Measurements from ENCODE around the gene BOC.

Gene BOC

GRCh38 chr3:113283306-113283705 is 71.9 kb downstream of the BOC start:
- DNase-seq (ENCODE audit: low read depth in 4 of 4, low spot score in 1 of 4), result no peak

- no peak for DNase-seq (ENCODE audit: low read depth in 4 of 4, low spot score in 1 of 4)
These were observed 73.2 kb downstream of the BOC start for GRCh38 chr3:113284453-113285050.

GRCh38 chr3:113285226-113285625 is 73.9 kb downstream of the BOC start:
- no peak for DNase-seq (ENCODE audit: low read depth in 4 of 4, low spot score in 1 of 4)

GRCh38 chr3:113285741-113286140 is 74.4 kb downstream of the BOC start:
- DNase-seq (ENCODE audit: low read depth in 4 of 4, low spot score in 1 of 4), result no peak

- no peak for DNase-seq (ENCODE audit: low read depth in 4 of 4, low spot score in 1 of 4)
These were observed 75.2 kb downstream of the BOC start for GRCh38 chr3:113286524-113286923.

GRCh38 chr3:113287111-113287802 is 75.9 kb downstream of the BOC start:
- no peak for DNase-seq (ENCODE audit: low read depth in 4 of 4, low spot score in 1 of 4)

GRCh38 chr3:113287803-113288648 is 76.7 kb downstream of the BOC start:
- DNase-seq (ENCODE audit: low read depth in 4 of 4, low spot score in 1 of 4), result peak; percentile 10 to 42 (median 28)

GRCh38 chr3:113288881-113289280 is 77.5 kb downstream of the BOC start:
- DNase-seq (ENCODE audit: low read depth in 4 of 4, low spot score in 1 of 4), result no peak

- DNase-seq (ENCODE audit: low read depth in 4 of 4, low spot score in 1 of 4), result no peak
These were observed 80.2 kb downstream of the BOC start for GRCh38 chr3:113291572-113291971.

- no peak for DNase-seq (ENCODE audit: low read depth in 4 of 4, low spot score in 1 of 4)
These were observed 81.6 kb downstream of the BOC start for GRCh38 chr3:113292933-113293332.

- DNase-seq (ENCODE audit: low read depth in 4 of 4, low spot score in 1 of 4), result no peak
These were observed 82.0 kb downstream of the BOC start for GRCh38 chr3:113293348-113293747.

GRCh38 chr3:113295463-113295862 is 84.1 kb downstream of the BOC start:
- no peak for DNase-seq (ENCODE audit: low read depth in 4 of 4, low spot score in 1 of 4)

- DNase-seq (ENCODE audit: low read depth in 4 of 4, low spot score in 1 of 4), result no peak
These were observed 85.9 kb downstream of the BOC start for GRCh38 chr3:113297287-113297686.

- no peak for DNase-seq (ENCODE audit: low read depth in 4 of 4, low spot score in 1 of 4)
These were observed 86.5 kb downstream of the BOC start for GRCh38 chr3:113297841-113298240.

- DNase-seq (ENCODE audit: low read depth in 4 of 4, low spot score in 1 of 4), result no peak
These were observed 89.2 kb downstream of the BOC start for GRCh38 chr3:113300596-113300995.

GRCh38 chr3:113304102-113304501 is 92.7 kb downstream of the BOC start:
- no peak for DNase-seq (ENCODE audit: low read depth in 4 of 4, low spot score in 1 of 4)

- DNase-seq (ENCODE audit: low read depth in 4 of 4, low spot score in 1 of 4), result no peak
These were observed 93.6 kb downstream of the BOC start for GRCh38 chr3:113304856-113305540.

- no peak for DNase-seq (ENCODE audit: low read depth in 4 of 4, low spot score in 1 of 4)
These were observed 99.6 kb downstream of the BOC start for GRCh38 chr3:113310960-113311359.

- no peak for DNase-seq (ENCODE audit: low read depth in 4 of 4, low spot score in 1 of 4)
These were observed 101.1 kb downstream of the BOC start for GRCh38 chr3:113312416-113312815.

- no peak for DNase-seq (ENCODE audit: low read depth in 4 of 4, low spot score in 1 of 4)
These were observed 103.6 kb downstream of the BOC start for GRCh38 chr3:113314923-113315322.

- DNase-seq (ENCODE audit: low read depth in 4 of 4, low spot score in 1 of 4), result no peak
These were observed 118.4 kb downstream of the BOC start for GRCh38 chr3:113329757-113330156.

- DNase-seq (ENCODE audit: low read depth in 4 of 4, low spot score in 1 of 4), result no peak
These were observed 119.4 kb downstream of the BOC start for GRCh38 chr3:113330742-113331141.
